Adrenal gland (tissue), 5 donors: ENCODE data around the gene PTPRN2.

ENCODE experiments used
- CTCF ChIP-seq, 6 experiments: fragments of 450-650 bp in 4 of 6; fragments of 200-600 bp in 2 of 6; sonication (generic) in 1 of 6; IDR thresholded peaks; 1 replicate in 5 of 6; 2 replicates in 1 of 6; pipeline versions ENCODE4 v1.5.1 to v1.8.0; 2016 to 2021; ENCODE audit warnings: antibody characterized with exemption in 6 of 6, mild to moderate bottlenecking in 2 of 6, moderate library complexity in 1 of 6
- POLR2A ChIP-seq, 2 donors: fragments of 450-650 bp; IDR thresholded peaks; one replicate each; pipeline ENCODE4 v1.6.1; 2017; ENCODE audit warnings: antibody characterized with exemption in 2 of 2, mild to moderate bottlenecking in 2 of 2, moderate library complexity in 1 of 2
- donor health status: DM: no; HTN: no; CAD: no.

- no peak for TF ChIP-seq CTCF (IDR thresholded peaks at IDR 0.05)
- no peak for TF ChIP-seq POLR2A (IDR thresholded peaks at IDR 0.05)
Measured at GRCh38 chr7:157687845-157688532, 899.6 kb downstream of the PTPRN2 start.
